Neuronal stem cell (in vitro differentiated cells): ENCODE measurements around the gene ETFRF1.

Experiments used
- DNase-seq: peaks from one replicate; pipeline ENCODE4 v3.0.0-alpha.2; 2013; ENCODE audit warnings: low spot score
- H2AFZ ChIP-seq: one replicate; pipeline ENCODE4 v1.6.1; 2013; ENCODE audit warnings: mild to moderate bottlenecking, low read length, inconsistent platforms
- H2AK5ac ChIP-seq: 2 replicates; pipeline ENCODE4 v1.6.1; 2013; ENCODE audit warnings: low read depth, mild to moderate bottlenecking, inconsistent platforms, low read length, moderate library complexity, mixed read lengths
- H2BK120ac ChIP-seq: 2 replicates; pipeline ENCODE4 v1.6.1; 2013; ENCODE audit warnings: low read depth, mild to moderate bottlenecking, inconsistent platforms, low read length, moderate library complexity, mixed read lengths
- H2BK12ac ChIP-seq: one replicate; pipeline ENCODE4 v1.6.1; 2013; ENCODE audit warnings: low read length, inconsistent platforms
- H2BK15ac ChIP-seq: 2 replicates; pipeline ENCODE4 v1.6.1; 2013; ENCODE audit warnings: mild to moderate bottlenecking, low read length, inconsistent platforms, mixed read lengths
- H2BK5ac ChIP-seq: one replicate; pipeline ENCODE4 v1.6.1; 2013; ENCODE audit warnings: inconsistent platforms, mild to moderate bottlenecking, low read length, moderate library complexity
- H3K14ac ChIP-seq: one replicate; pipeline ENCODE4 v1.6.1; 2013; ENCODE audit warnings: low read length, inconsistent platforms
- H3K18ac ChIP-seq: 2 replicates; pipeline ENCODE4 v1.6.1; 2013; ENCODE audit warnings: low read length, inconsistent platforms
- H3K23ac ChIP-seq: 2 replicates; pipeline ENCODE4 v1.6.1; 2013; ENCODE audit warnings: low read depth, mild to moderate bottlenecking, mixed read lengths, low read length, inconsistent platforms; ENCODE audit not compliant: poor library complexity
- H3K27ac ChIP-seq: replicated peaks from 3 replicates; pipeline ENCODE4 v1.5.1; 2013; ENCODE audit warnings: low read length, inconsistent platforms
- H3K27me3 ChIP-seq, 3 experiments: 2 replicates each; pipeline ENCODE4 v1.6.1; 2013; ENCODE audit warnings: low read length in 3 of 3, mild to moderate bottlenecking in 2 of 3, inconsistent platforms in 1 of 3, low read depth in 1 of 3, mixed read lengths in 1 of 3, moderate library complexity in 1 of 3; ENCODE audit not compliant: control insufficient read depth in 3 of 3, insufficient read depth in 3 of 3
- H3K36me3 ChIP-seq, 2 donors: replicated peaks in 1 of 2; 2 replicates each; pipeline ENCODE4 v1.6.1; 2013; ENCODE audit warnings: low read length in 2 of 2; ENCODE audit not compliant: control insufficient read depth in 2 of 2, insufficient read depth in 2 of 2
- H3K4ac ChIP-seq: 2 replicates; pipeline ENCODE4 v1.6.1; 2013; ENCODE audit warnings: inconsistent platforms, mild to moderate bottlenecking, low read length, moderate library complexity
- H3K4me1 ChIP-seq, 2 donors: 1 replicate in 1 of 2; 2 replicates in 1 of 2; pipeline ENCODE4 v1.6.1; 2013; ENCODE audit warnings: low read length in 2 of 2, low read depth in 1 of 2; ENCODE audit not compliant: control insufficient read depth in 2 of 2, insufficient read depth in 1 of 2
- H3K4me2 ChIP-seq: one replicate; pipeline ENCODE4 v1.6.1; 2013; ENCODE audit warnings: mild to moderate bottlenecking, low read length, inconsistent platforms; ENCODE audit not compliant: insufficient read depth, poor library complexity, severe bottlenecking
- H3K4me3 ChIP-seq, 2 donors: 2 replicates each; pipeline ENCODE4 v1.5.1; 2013; ENCODE audit warnings: low read length in 2 of 2, mild to moderate bottlenecking in 2 of 2, inconsistent platforms in 1 of 2, moderate library complexity in 1 of 2
- H3K79me1 ChIP-seq: one replicate; pipeline ENCODE4 v1.6.1; 2013; ENCODE audit warnings: low read depth, mild to moderate bottlenecking, inconsistent platforms, low read length, moderate library complexity
- H3K9ac ChIP-seq: one replicate; pipeline ENCODE4 v1.6.1; 2013; ENCODE audit warnings: mild to moderate bottlenecking, low read depth, low read length, inconsistent platforms; ENCODE audit not compliant: poor library complexity
- H3K9me3 ChIP-seq, 2 donors: replicated peaks in 1 of 2; 2 replicates each; pipeline versions ENCODE3 to v1.6.1; 2013; ENCODE audit warnings: low read length in 2 of 2, mild to moderate bottlenecking in 2 of 2, inconsistent platforms in 1 of 2, low read depth in 1 of 2, mixed read lengths in 1 of 2, moderate library complexity in 1 of 2; ENCODE audit not compliant: control insufficient read depth in 2 of 2, insufficient read depth in 1 of 2
- H4K8ac ChIP-seq: one replicate; pipeline ENCODE4 v1.6.1; 2013; ENCODE audit warnings: low read depth, mild to moderate bottlenecking, inconsistent platforms, low read length, moderate library complexity
- H4K91ac ChIP-seq: one replicate; pipeline ENCODE4 v1.6.1; 2013; ENCODE audit warnings: low read length, low read depth, mild to moderate bottlenecking, inconsistent platforms; ENCODE audit not compliant: poor library complexity
- WGBS, 2 donors: extraction: QIAGEN DNeasy Blood & Tissue Kit; methylation state at CpG; one replicate each; pipeline ENCODE4 v1.1.7; 2013; ENCODE audit warnings: missing lambda C conversion rate in 2 of 2, mixed read lengths in 1 of 2; ENCODE audit not compliant: insufficient read length in 2 of 2, insufficient replicate concordance in 1 of 2; ENCODE audit errors: extremely low coverage in 2 of 2; 5-methylcytosine and 5-hydroxymethylcytosine counted together

Gene ETFRF1

DNA sequence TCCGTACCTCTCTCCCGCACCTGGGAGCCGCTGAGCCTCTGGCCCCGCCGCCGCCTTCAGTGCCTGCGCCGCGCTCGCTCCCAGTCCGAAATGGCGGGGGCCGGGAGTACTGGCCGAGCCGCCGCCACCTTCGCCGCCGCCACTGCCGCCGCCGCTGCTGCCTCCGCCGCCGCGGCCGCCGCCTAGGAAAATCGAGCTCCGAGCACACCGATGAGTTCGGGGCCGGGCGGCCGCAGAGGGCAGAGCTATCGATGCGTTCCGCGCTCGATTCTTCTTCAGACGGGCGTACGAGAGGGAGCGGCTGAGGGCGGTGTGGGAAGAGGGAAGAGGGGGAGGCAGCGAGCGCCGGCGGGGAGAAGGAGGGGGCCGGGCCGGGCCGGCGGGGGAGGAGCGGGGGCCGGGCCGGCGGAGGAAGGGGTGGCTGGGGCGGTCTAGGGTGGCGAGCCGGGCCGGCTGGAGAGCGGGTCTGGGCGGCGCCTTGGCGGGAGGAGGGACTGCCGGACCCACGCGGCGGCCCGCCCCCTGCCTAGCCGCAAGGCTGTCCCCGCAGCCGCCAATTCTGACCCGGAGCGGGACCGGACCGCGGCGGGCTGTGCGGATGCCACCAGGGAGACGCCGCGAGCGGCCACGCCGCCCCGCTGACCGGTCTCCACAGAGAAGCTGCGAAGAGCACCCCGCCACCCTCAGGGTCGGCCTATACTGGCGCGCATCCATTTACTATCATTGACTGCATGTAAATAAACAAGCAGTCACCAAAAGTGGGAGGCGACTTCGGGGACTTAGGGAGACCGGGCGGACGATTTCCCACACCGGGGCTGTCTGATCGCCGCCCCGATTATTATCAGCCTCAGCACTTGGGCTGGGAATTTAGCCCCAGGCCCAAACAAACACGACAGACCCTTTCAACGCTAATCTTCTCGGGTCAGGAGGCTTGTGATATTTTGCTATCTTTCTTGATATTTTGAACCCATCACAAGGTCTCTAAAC lies 56.0 kb downstream of the ETFRF1 start, which contains the start of gene KRAS:
Gene KRAS, minus strand, starts transcription at position 186 of the 987 bp plus-strand sequence.
- peak within 1 kb of the TSS; percentile 79 for H3K14ac ChIP-seq
- H4K8ac ChIP-seq = peak within 1 kb of the TSS; percentile 57
- peak within 1 kb of the TSS; percentile 95 for H3K9ac ChIP-seq
- WGBS, 2 donors = no CpG with 5 or more reads among the region's 105 CpGs
- peak within 1 kb of the TSS; percentile 74 for H2AK5ac ChIP-seq
- peak within 1 kb of the TSS; percentile 83 for H3K4me2 ChIP-seq
- H3K27ac ChIP-seq = peak within 1 kb of the TSS; percentile 85
- H3K79me1 ChIP-seq = peaks cover 3% of the 10 kb centered on the region
- H2AFZ ChIP-seq = peak within 1 kb of the TSS; percentile 93
- H2BK15ac ChIP-seq = peak within 1 kb of the TSS; percentile 87
- H3K23ac ChIP-seq = peak within 1 kb of the TSS; percentile 86
- no peak within 1 kb of the TSS for H2BK120ac ChIP-seq
- H3K18ac ChIP-seq = peak within 1 kb of the TSS; percentile 99
- no peak within 1 kb of the TSS for H4K91ac ChIP-seq
- peaks cover 3 to 6% of the 10 kb centered on the region in 2 donors for H3K4me1 ChIP-seq
- H2BK12ac ChIP-seq = peak within 1 kb of the TSS; percentile 53
- peaks cover 0 to 5% of the 10 kb centered on the region in 2 donors for H3K36me3 ChIP-seq
- peak; percentile 97 for DNase-seq
- H2BK5ac ChIP-seq = peak within 1 kb of the TSS; percentile 62
- H3K4me3 ChIP-seq = peak within 1 kb of the TSS; percentile 75 to 97
- H3K27me3 ChIP-seq = peaks cover 0 to 46% (median 5%) of the 10 kb centered on the region in 3 experiments
- no peak within 1 kb of the TSS for H3K4ac ChIP-seq
- peaks cover 0 to 5% of the 10 kb centered on the region in 2 donors for H3K9me3 ChIP-seq

DNA sequence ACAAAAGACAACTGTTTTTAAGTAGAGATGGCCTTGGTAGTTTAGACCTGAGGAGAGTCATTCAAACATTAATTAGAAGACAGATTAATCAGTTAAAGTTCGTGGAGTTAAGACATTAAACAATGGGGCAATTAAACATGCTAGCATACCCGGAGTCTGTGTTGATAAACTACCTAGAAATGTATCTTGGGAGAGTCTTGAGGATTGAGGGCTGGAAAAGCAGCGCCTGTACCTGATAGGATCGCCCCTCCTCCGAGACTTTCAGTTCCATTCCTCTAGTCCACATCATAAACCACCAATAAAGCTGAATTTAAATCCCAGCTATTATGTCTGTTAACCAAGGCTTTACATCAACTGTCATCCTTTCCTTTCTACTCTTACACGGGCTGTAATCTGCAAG lies 56.7 kb downstream of the ETFRF1 start:
- H3K4ac ChIP-seq = no peak overlapping the region
- H3K14ac ChIP-seq = no peak overlapping the region
- peak overlapping the region; percentile 93 for H2AFZ ChIP-seq
- peaks cover 3% of the 10 kb centered on the region for H3K79me1 ChIP-seq
- no peak overlapping the region for H2BK12ac ChIP-seq
- no peak overlapping the region for H2BK120ac ChIP-seq
- no peak for DNase-seq
- peaks cover 0 to 53% (median 5%) of the 10 kb centered on the region in 3 experiments for H3K27me3 ChIP-seq
- H4K8ac ChIP-seq = no peak overlapping the region
- no peak overlapping the region for H3K18ac ChIP-seq
- no peak overlapping the region for H4K91ac ChIP-seq
- H3K36me3 ChIP-seq = peaks cover 0 to 5% of the 10 kb centered on the region in 2 donors
- H3K9ac ChIP-seq = no peak overlapping the region
- H3K27ac ChIP-seq = no peak overlapping the region
- peak overlapping the region; percentile 83 for H3K4me2 ChIP-seq
- H2BK5ac ChIP-seq = no peak overlapping the region
- no peak overlapping the region for H2AK5ac ChIP-seq
- no CpG with 5 or more reads among the region's 6 CpGs for WGBS, 2 donors
- no peak overlapping the region for H3K23ac ChIP-seq
- H3K9me3 ChIP-seq = peaks cover 0 to 5% of the 10 kb centered on the region in 2 donors
- H2BK15ac ChIP-seq = no peak overlapping the region
- H3K4me3 ChIP-seq = peak overlapping the region in 1 of 2 donors; percentile 75
- H3K4me1 ChIP-seq = peaks cover 3 to 8% of the 10 kb centered on the region in 2 donors

DNA sequence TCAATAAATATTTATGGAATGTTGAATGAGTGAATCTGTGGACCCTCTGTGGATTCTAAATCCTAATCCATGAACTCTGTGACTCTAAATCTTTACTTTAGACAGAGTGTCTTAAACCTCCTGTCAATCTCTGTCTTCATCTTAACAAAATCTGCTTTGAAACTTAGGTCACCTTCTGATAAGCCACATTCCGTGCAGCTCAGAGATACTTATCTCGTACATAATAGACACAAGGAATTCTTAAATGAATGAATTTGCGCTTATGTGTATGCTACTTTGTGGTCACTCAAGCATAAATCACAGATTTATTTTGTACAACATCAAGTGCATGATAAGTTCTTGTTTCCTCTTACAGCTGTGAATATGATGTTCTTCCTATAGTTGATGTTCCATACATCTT lies 57.9 kb downstream of the ETFRF1 start:
- Histone ChIP-seq H3K36me3 (no peaks in the 10 kb centered on the region), H4K8ac (no peak overlapping the region), H3K4ac (no peak overlapping the region), H2BK120ac (no peak overlapping the region), H3K4me3 (no peak overlapping the region), H3K27me3 (peaks cover 0 to 54% (median 5%) of the 10 kb centered on the region in 3 experiments), H2BK12ac (no peak overlapping the region), H3K9me3 (peaks cover 0 to 5% of the 10 kb centered on the region in 2 donors), H3K18ac (no peak overlapping the region), H2BK15ac (no peak overlapping the region), H3K27ac (no peak overlapping the region), H4K91ac (no peak overlapping the region), H3K9ac (no peak overlapping the region), H3K4me1 (peaks cover 5 to 10% of the 10 kb centered on the region in 2 donors), H3K14ac (no peak overlapping the region), H2AK5ac (no peak overlapping the region), H3K79me1 (peaks cover 3% of the 10 kb centered on the region), H2BK5ac (no peak overlapping the region), H2AFZ (no peak overlapping the region), H3K4me2 (no peak overlapping the region), H3K23ac (no peak overlapping the region)
- DNase-seq = no peak
- WGBS, 2 donors = no CpG with 5 or more reads among the region's 3 CpGs
